AG04449 (cell line): ENCODE measurements around the gene TAPBPL.

Experiments
- CTCF ChIA-PET: fragments of 350-600 bp; formaldehyde crosslinking; extraction: SDS; loops from one replicate; lab custom pipeline; 2021; ENCODE audit warnings: antibody characterized with exemption; lab: Yijun Ruan, JAX
- POLR2A ChIA-PET: fragments of 400-600, 350-600 bp; formaldehyde crosslinking; extraction: SDS; loops from one replicate; lab custom pipeline; 2020; ENCODE audit warnings: antibody characterized with exemption, inconsistent platforms; lab: Yijun Ruan, JAX
- DNase-seq: peaks from one replicate; pipeline ENCODE4 v3.0.0-alpha.2; 2010; ENCODE audit warnings: low read depth, low spot score
- H3K4me3 ChIP-seq: 2 replicates; pipeline ENCODE4 v1.5.1; 2011; ENCODE audit warnings: low read depth, mild to moderate bottlenecking, control low read depth, low read length
- CTCF ChIP-seq: IDR thresholded peaks from one replicate; pipeline ENCODE4 v1.5.1; 2011; ENCODE audit warnings: mild to moderate bottlenecking, moderate library complexity, low read length, control low read depth, inconsistent platforms; ENCODE audit not compliant: insufficient read depth; ENCODE audit errors: missing control alignments

Gene TAPBPL

GRCh38 chr12:6508087-6508486, 56.2 kb downstream of the TAPBPL start:
- ChIA-PET CTCF (interaction anchor here (0.8 to 1.2 kb wide), 4 partner anchors 27 to 43 kb away, joined by 3 to 4 read pairs (median 3); no protein-coding TSS in a partner anchor), POLR2A (interaction anchor here (1.1 kb wide), 1 partner anchor 26 kb away, joined by 7 read pairs; the partner anchor contains the start of gene GAPDH)
- TF ChIP-seq CTCF = no peak
- DNase-seq = no peak
- H3K4me3 ChIP-seq = no peak overlapping the region
